Smooth muscle cell (in vitro differentiated cells): Measurements from ENCODE around the gene IRX2. TPM values are rescaled to one million over a fixed set of nuclear protein-coding genes. Genes with fewer than 3 reads are reported as not detected.

Experiments used
- DNase-seq: peaks from one replicate; lab custom pipeline; 2025; ENCODE audit not compliant: unreplicated experiment; lab: John Stamatoyannopoulos, UW
- H2AFZ ChIP-seq: fragments of 200-600 bp; sonication (generic); 2 replicates; pipeline ENCODE4 v1.6.0; 2016; ENCODE audit warnings: antibody characterized with exemption, low read depth, mild to moderate bottlenecking
- H3F3A ChIP-seq: fragments of 200-600 bp; sonication (generic); 2 replicates; pipeline ENCODE4 v1.6.0; 2017; ENCODE audit warnings: antibody characterized with exemption, low read depth
- H3K27ac ChIP-seq: fragments of 200-600 bp; sonication (generic); 2 replicates; pipeline ENCODE4 v1.5.1; 2016; ENCODE audit warnings: low read depth, mild to moderate bottlenecking
- H3K27me3 ChIP-seq: fragments of 200-600 bp; sonication (generic); 2 replicates; pipeline ENCODE4 v1.6.1; 2016; ENCODE audit warnings: low read depth, mild to moderate bottlenecking
- H3K36me3 ChIP-seq: fragments of 200-600 bp; sonication (generic); 2 replicates; pipeline ENCODE4 v1.5.1; 2016; ENCODE audit warnings: low read depth
- H3K4me1 ChIP-seq: fragments of 200-600 bp; sonication (generic); 2 replicates; pipeline ENCODE4 v1.5.1; 2016; ENCODE audit warnings: low read depth
- H3K4me2 ChIP-seq: fragments of 200-600 bp; sonication (generic); 2 replicates; pipeline ENCODE4 v1.6.0; 2016; ENCODE audit warnings: mild to moderate bottlenecking
- H3K4me3 ChIP-seq: fragments of 200-600 bp; sonication (generic); 2 replicates; pipeline ENCODE4 v1.5.1; 2016; ENCODE audit warnings: mild to moderate bottlenecking
- H3K79me2 ChIP-seq: fragments of 200-600 bp; sonication (generic); 2 replicates; pipeline ENCODE4 v1.6.0; 2016; ENCODE audit warnings: low read depth, mild to moderate bottlenecking
- H3K9ac ChIP-seq: fragments of 200-600 bp; sonication (generic); 2 replicates; pipeline ENCODE4 v1.6.0; 2016; ENCODE audit warnings: low read depth
- H3K9me3 ChIP-seq: fragments of 200-600 bp; sonication (generic); replicated peaks from 2 replicates; pipeline ENCODE4 v1.5.1; 2016; ENCODE audit warnings: low read depth
- H4K20me1 ChIP-seq: fragments of 200-600 bp; sonication (generic); 2 replicates; pipeline ENCODE4 v1.6.0; 2016; ENCODE audit warnings: low read depth
- WGBS: methylation state at CpG from one replicate; pipeline ENCODE4 v1.1.7; 2016; ENCODE audit warnings: low lambda C conversion rate; 5-methylcytosine and 5-hydroxymethylcytosine counted together
- polyA plus RNA-seq: library from polyadenylated mRNA; unstranded; fragments of >200 nt; fragmentation: Nextera tagmentation; extraction: Ambion mirVana; gene quantifications from 2 replicates; pipeline ENCODE4 v1.2.1, GENCODE V29; 2016
- total RNA-seq: library from RNA; depleted of rRNA; stranded (reverse); fragments of >200 nt; gene quantifications from 2 replicates; pipeline ENCODE4 v1.2.3, GENCODE V29; 2014
- TF ChIP-seq, protein P1 (sequence below): fragments of 200-600 bp; sonication (generic); IDR thresholded peaks from 2 replicates; pipeline ENCODE4 v1.5.1; 2017; ENCODE audit warnings: borderline replicate concordance, mild to moderate bottlenecking, antibody characterized with exemption; ENCODE audit not compliant: insufficient read depth, poor library complexity, severe bottlenecking

Gene IRX2
- total and polyA plus RNA-seq, 2 experiments from 2014 or later: 0.67 to 1.1 TPM

DNA sequence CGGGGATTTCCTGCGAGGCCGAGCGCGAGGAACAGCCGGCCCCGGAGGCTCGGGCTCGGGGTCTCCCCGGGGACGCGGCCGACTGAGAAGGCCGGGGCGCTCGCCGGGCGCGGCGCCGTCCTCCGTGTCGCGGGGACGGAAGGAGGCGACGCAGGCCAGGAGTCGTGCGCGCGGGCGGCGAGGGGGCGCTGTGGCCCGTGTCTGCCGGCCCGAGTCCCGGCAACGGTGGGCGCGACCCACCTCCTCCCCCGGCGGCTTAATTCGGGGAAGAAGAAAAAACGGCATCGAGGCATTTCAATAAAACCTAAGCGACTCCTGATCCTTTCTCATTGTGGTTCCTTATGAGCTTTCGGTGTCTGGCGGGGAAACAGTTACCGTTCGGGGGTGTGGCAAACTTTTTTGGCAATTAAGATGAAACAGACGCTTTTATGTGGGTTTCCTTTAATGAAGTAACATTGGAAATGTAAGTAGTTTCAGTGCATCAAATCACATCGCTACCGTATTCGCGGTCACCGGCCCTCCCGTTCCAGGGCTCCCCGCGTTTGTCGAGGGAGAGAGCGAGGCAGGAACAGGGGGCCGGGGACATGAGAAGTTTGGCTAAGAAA is 3.7 kb upstream of the IRX2 start:
- H2AFZ ChIP-seq: peak overlapping the region; percentile 54
- no peak overlapping the region for H3K9ac ChIP-seq
- no peak for DNase-seq
- TF ChIP-seq, protein P1, sequence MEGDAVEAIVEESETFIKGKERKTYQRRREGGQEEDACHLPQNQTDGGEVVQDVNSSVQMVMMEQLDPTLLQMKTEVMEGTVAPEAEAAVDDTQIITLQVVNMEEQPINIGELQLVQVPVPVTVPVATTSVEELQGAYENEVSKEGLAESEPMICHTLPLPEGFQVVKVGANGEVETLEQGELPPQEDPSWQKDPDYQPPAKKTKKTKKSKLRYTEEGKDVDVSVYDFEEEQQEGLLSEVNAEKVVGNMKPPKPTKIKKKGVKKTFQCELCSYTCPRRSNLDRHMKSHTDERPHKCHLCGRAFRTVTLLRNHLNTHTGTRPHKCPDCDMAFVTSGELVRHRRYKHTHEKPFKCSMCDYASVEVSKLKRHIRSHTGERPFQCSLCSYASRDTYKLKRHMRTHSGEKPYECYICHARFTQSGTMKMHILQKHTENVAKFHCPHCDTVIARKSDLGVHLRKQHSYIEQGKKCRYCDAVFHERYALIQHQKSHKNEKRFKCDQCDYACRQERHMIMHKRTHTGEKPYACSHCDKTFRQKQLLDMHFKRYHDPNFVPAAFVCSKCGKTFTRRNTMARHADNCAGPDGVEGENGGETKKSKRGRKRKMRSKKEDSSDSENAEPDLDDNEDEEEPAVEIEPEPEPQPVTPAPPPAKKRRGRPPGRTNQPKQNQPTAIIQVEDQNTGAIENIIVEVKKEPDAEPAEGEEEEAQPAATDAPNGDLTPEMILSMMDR: peak; percentile 47
- H3F3A ChIP-seq: no peaks in the 10 kb centered on the region
- peaks cover 21% of the 10 kb centered on the region for H3K4me1 ChIP-seq
- H3K4me2 ChIP-seq: peak overlapping the region; percentile 89
- H3K4me3 ChIP-seq: peak overlapping the region; percentile 63
- H3K27ac ChIP-seq: no peak overlapping the region
- H3K27me3 ChIP-seq: peaks cover 56% of the 10 kb centered on the region
- no peaks in the 10 kb centered on the region for H3K9me3 ChIP-seq
- H3K79me2 ChIP-seq: no peaks in the 10 kb centered on the region
- H4K20me1 ChIP-seq: peaks cover 5% of the 10 kb centered on the region
- WGBS: 2% methylated on average over 60 of the region's 63 CpGs
- H3K36me3 ChIP-seq: no peaks in the 10 kb centered on the region

DNA sequence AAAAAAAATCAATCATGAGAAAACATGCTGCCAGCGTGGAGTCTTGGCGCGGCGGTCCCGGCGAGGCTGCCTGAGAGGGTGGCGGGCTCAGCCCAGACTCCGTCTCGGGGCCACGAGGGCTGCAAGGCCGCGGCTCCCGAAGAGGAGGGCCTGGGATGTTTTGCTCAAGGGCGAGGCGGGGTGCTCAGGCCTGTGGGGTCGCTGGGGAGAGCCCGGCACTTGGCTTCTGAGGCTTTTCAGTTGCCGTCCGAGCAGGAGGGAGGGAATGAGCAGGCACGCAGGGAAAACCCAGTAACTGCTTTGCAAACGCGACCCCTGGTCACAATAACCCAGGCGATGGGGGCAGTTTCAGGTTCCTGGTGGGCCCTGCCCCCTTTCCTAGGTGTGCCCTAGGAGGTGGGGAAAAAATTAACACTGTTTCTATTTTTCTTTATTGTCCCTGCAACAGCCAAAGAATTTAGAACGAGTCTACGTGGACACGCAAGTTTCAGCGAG is 3.2 kb upstream of the IRX2 start:
- Histone ChIP-seq H3K79me2 (no peaks in the 10 kb centered on the region), H4K20me1 (peaks cover 9% of the 10 kb centered on the region), H3F3A (no peaks in the 10 kb centered on the region), H3K9ac (no peak overlapping the region), H3K27me3 (peaks cover 62% of the 10 kb centered on the region), H2AFZ (peak overlapping the region; percentile 54), H3K36me3 (no peaks in the 10 kb centered on the region), H3K4me1 (peaks cover 21% of the 10 kb centered on the region), H3K4me3 (peak overlapping the region; percentile 63), H3K9me3 (no peaks in the 10 kb centered on the region), H3K27ac (no peak overlapping the region), H3K4me2 (peak overlapping the region; percentile 89)
- DNase-seq: no peak
- 4% methylated on average over 26 of the region's 27 CpGs for WGBS
- TF ChIP-seq, protein P1: no peak

DNA sequence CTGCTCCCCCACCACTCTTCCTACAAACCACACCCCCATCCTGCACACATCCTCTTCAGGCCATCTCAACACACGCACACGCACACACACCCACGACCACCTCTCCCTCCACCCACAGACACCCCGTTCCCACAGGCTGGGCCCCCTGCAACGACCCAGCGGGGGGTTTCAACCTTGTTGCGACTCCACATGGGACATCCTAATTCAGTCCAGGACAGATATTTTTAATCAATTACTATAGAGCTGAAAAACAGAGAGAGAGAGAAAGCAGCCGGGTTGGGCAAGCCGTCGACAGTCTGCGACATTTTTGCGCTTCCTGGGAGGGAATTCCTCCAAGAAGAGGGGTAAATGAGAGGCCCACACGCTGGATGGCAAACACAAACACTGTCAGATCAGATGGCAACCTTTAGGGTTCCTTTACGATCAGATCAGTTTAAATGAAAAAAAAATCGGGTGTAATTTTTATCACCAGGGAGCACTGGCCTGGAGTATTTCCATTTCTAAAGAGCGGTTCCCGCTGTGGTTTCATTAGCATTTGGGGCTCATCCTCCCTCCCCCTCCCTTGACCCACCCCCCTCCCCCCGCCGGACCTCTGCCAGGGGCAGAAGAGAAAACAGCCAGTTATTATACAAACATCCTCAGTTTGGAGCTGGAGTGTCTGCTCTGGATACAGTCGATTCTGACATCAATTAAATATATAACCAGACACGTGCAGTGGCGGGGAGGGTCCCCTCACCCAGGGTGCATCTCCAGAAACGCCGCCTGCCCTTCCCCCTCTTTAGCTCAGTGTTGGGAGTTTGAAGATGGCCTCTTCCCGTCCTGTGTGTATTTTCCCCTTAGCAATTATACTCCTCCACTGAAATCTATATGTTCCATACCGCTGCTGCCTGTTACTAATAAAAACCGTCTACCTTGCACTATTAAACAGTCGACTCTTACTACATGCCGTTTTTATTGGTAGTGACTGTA is 2.3 kb upstream of the IRX2 start:
- peak overlapping the region; percentile 89 for H3K4me2 ChIP-seq
- TF ChIP-seq, protein P1: no peak
- H3K27me3 ChIP-seq: peaks cover 62% of the 10 kb centered on the region
- no peaks in the 10 kb centered on the region for H3K79me2 ChIP-seq
- H4K20me1 ChIP-seq: peaks cover 9% of the 10 kb centered on the region
- DNase-seq: no peak
- no peaks in the 10 kb centered on the region for H3K36me3 ChIP-seq
- WGBS: 4% methylated on average over 28 of the region's 29 CpGs
- no peak overlapping the region for H2AFZ ChIP-seq
- H3F3A ChIP-seq: no peaks in the 10 kb centered on the region
- no peak overlapping the region for H3K27ac ChIP-seq
- no peak overlapping the region for H3K9ac ChIP-seq
- no peak overlapping the region for H3K4me3 ChIP-seq
- peaks cover 21% of the 10 kb centered on the region for H3K4me1 ChIP-seq
- no peaks in the 10 kb centered on the region for H3K9me3 ChIP-seq
